HEK293T (cell line): Measurements from ENCODE around the gene ZACN.

ENCODE experiments used
- ARNT ChIP-seq: fragments of 450-650 bp; IDR thresholded peaks from 2 replicates; pipeline ENCODE4 v1.6.1; 2017; ENCODE audit warnings: mild to moderate bottlenecking
- ELF4 ChIP-seq: fragments of 450-650 bp; IDR thresholded peaks from 2 replicates; pipeline ENCODE4 v1.6.1; 2017; ENCODE audit warnings: antibody characterized with exemption
- FOXA1 ChIP-seq: fragments of 450-650 bp; IDR thresholded peaks from 2 replicates; pipeline ENCODE4 v1.6.1; 2016; ENCODE audit warnings: mild to moderate bottlenecking
- FOXK2 ChIP-seq: fragments of 450-650 bp; IDR thresholded peaks from 2 replicates; pipeline ENCODE4 v1.6.1; 2016; ENCODE audit warnings: mild to moderate bottlenecking
- FOXM1 ChIP-seq: fragments of 450-650 bp; IDR thresholded peaks from 2 replicates; pipeline ENCODE4 v1.6.1; 2017; ENCODE audit warnings: mild to moderate bottlenecking, borderline replicate concordance
- HDGF ChIP-seq: fragments of 450-650 bp; IDR thresholded peaks from 2 replicates; pipeline ENCODE4 v1.6.1; 2017; ENCODE audit warnings: antibody characterized with exemption, borderline replicate concordance
- NFRKB ChIP-seq: fragments of 450-650 bp; IDR thresholded peaks from 2 replicates; pipeline ENCODE4 v1.6.1; 2016; ENCODE audit warnings: mild to moderate bottlenecking, moderate library complexity
- SUZ12 ChIP-seq: fragments of 450-650 bp; IDR thresholded peaks from 2 replicates; pipeline ENCODE4 v1.6.1; 2016; ENCODE audit warnings: mild to moderate bottlenecking
- TARDBP ChIP-seq: fragments of 450-650 bp; IDR thresholded peaks from 2 replicates; pipeline ENCODE4 v1.6.1; 2016
- ZNF384 ChIP-seq: fragments of 450-650 bp; IDR thresholded peaks from 2 replicates; pipeline ENCODE4 v1.6.1; 2016
- TF ChIP-seq, protein P1 (sequence below): fragments of 450-650 bp; IDR thresholded peaks from 2 replicates; pipeline ENCODE4 v1.6.1; 2016

DNA sequence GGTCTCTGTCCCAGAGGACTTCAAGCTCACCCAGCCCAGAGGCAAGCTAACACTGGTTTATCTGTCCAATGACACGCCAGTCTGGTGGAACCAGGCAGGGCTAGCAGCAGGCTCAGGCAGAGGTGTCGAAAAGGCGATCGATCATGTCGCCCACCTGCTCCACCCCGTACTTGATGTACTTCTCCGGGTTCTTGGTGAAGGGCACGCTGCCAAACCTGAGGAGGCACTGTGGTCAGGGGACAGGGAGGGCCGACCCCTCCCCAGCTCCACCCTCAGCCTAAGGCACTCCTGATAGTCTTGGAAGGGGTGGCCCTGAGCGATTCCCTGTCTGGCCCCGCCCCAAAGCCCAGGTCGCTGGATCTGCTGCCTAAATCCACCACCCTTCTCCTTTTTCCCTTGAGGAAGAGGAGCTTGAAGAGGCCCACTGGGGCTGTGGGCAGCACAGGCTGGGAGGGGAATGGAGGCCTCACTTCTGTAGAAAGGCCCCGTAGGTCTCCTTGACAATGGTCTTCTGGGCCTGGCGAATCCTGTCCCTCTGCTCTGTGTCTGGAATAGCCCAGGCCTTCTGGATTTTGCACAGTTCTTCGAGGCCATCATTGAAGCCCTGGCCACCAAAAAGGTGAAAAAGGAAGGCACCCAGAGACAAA is 4.7 kb downstream of the ZACN start:
- TF ChIP-seq HDGF, result no peak
- TF ChIP-seq NFRKB, result no peak
- no peak for TF ChIP-seq FOXK2
- no peak for TF ChIP-seq FOXM1
- no peak for TF ChIP-seq SUZ12
- TF ChIP-seq ZNF384, result no peak
- TF ChIP-seq ARNT, result no peak
- TF ChIP-seq, protein P1, sequence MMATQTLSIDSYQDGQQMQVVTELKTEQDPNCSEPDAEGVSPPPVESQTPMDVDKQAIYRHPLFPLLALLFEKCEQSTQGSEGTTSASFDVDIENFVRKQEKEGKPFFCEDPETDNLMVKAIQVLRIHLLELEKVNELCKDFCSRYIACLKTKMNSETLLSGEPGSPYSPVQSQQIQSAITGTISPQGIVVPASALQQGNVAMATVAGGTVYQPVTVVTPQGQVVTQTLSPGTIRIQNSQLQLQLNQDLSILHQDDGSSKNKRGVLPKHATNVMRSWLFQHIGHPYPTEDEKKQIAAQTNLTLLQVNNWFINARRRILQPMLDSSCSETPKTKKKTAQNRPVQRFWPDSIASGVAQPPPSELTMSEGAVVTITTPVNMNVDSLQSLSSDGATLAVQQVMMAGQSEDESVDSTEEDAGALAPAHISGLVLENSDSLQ, result no peak
- no peak for TF ChIP-seq TARDBP
- TF ChIP-seq FOXA1, result no peak
- no peak for TF ChIP-seq ELF4
